ENCODE measurements around the gene MCF2L.

MCF2L gene

GRCh38 chr13:113090415-113090770, 121.4 kb downstream of the MCF2L start:
- H3K4me3 ChIP-seq (ENCODE audit: low read length): no peak overlapping the region
- TF ChIP-seq ZNF274 (IDR thresholded peaks at IDR 0.05; ENCODE audit: low read depth, low read length): no peak

- no peak for TF ChIP-seq ZNF274 (IDR thresholded peaks at IDR 0.05; ENCODE audit: low read depth, low read length)
- no peak overlapping the region for H3K4me3 ChIP-seq (ENCODE audit: low read length)
Observed at GRCh38 chr13:113090806-113091205, 121.8 kb downstream of the MCF2L start.

- no peak for TF ChIP-seq ZNF274 (IDR thresholded peaks at IDR 0.05; ENCODE audit: low read depth, low read length)
Observed at GRCh38 chr13:113091211-113091771, 122.3 kb downstream of the MCF2L start.

GRCh38 chr13:113091891-113092775, 123.1 kb downstream of the MCF2L start:
- TF ChIP-seq ZNF274 (IDR thresholded peaks at IDR 0.05; ENCODE audit: low read depth, low read length): no peak
- no peak overlapping the region for H3K4me3 ChIP-seq (ENCODE audit: low read length)

More at GRCh38 chr13:113091211-113091771, 122.3 kb downstream of the MCF2L start:
- H3K4me3 ChIP-seq (ENCODE audit: low read length): no peak overlapping the region

- H3K4me3 ChIP-seq (ENCODE audit: low read length): no peak overlapping the region
- TF ChIP-seq ZNF274 (IDR thresholded peaks at IDR 0.05; ENCODE audit: low read depth, low read length): no peak
Observed at GRCh38 chr13:113092776-113093579, 124.0 kb downstream of the MCF2L start.

- no peak for TF ChIP-seq ZNF274 (IDR thresholded peaks at IDR 0.05; ENCODE audit: low read depth, low read length)
Observed at GRCh38 chr13:113093580-113094409, 124.8 kb downstream of the MCF2L start.

GRCh38 chr13:113094410-113094800, 125.4 kb downstream of the MCF2L start:
- TF ChIP-seq ZNF274 (IDR thresholded peaks at IDR 0.05; ENCODE audit: low read depth, low read length): no peak
- H3K4me3 ChIP-seq (ENCODE audit: low read length): no peak overlapping the region

More at GRCh38 chr13:113093580-113094409, 124.8 kb downstream of the MCF2L start:
- H3K4me3 ChIP-seq (ENCODE audit: low read length): no peak overlapping the region

- no peak for TF ChIP-seq ZNF274 (IDR thresholded peaks at IDR 0.05; ENCODE audit: low read depth, low read length)
- no peak overlapping the region for H3K4me3 ChIP-seq (ENCODE audit: low read length)
Observed at GRCh38 chr13:113095146-113096051, 126.4 kb downstream of the MCF2L start.

GRCh38 chr13:113096052-113096744, 127.2 kb downstream of the MCF2L start:
- no peak for TF ChIP-seq ZNF274 (IDR thresholded peaks at IDR 0.05; ENCODE audit: low read depth, low read length)
- H3K4me3 ChIP-seq (ENCODE audit: low read length): no peak overlapping the region

GRCh38 chr13:113096745-113097305, 127.8 kb downstream of the MCF2L start:
- H3K4me3 ChIP-seq (ENCODE audit: low read length): no peak overlapping the region
- no peak for TF ChIP-seq ZNF274 (IDR thresholded peaks at IDR 0.05; ENCODE audit: low read depth, low read length)

- TF ChIP-seq ZNF274 (IDR thresholded peaks at IDR 0.05; ENCODE audit: low read depth, low read length): no peak
- H3K4me3 ChIP-seq (ENCODE audit: low read length): no peak overlapping the region
Observed at GRCh38 chr13:113097651-113098050, 128.6 kb downstream of the MCF2L start.

GRCh38 chr13:113098162-113098732, 129.2 kb downstream of the MCF2L start:
- TF ChIP-seq ZNF274 (IDR thresholded peaks at IDR 0.05; ENCODE audit: low read depth, low read length): no peak
- no peak overlapping the region for H3K4me3 ChIP-seq (ENCODE audit: low read length)
